Activated T-cell treated with anti-CD3 and anti-CD28 coated beads for 48 hours (primary cell): ENCODE results near the gene ATOSA.

ENCODE experiments used
- DNase-seq: peaks from one replicate; pipeline ENCODE4 v3.0.0-alpha.2; 2020; ENCODE audit warnings: low read depth

ATOSA gene

DNA sequence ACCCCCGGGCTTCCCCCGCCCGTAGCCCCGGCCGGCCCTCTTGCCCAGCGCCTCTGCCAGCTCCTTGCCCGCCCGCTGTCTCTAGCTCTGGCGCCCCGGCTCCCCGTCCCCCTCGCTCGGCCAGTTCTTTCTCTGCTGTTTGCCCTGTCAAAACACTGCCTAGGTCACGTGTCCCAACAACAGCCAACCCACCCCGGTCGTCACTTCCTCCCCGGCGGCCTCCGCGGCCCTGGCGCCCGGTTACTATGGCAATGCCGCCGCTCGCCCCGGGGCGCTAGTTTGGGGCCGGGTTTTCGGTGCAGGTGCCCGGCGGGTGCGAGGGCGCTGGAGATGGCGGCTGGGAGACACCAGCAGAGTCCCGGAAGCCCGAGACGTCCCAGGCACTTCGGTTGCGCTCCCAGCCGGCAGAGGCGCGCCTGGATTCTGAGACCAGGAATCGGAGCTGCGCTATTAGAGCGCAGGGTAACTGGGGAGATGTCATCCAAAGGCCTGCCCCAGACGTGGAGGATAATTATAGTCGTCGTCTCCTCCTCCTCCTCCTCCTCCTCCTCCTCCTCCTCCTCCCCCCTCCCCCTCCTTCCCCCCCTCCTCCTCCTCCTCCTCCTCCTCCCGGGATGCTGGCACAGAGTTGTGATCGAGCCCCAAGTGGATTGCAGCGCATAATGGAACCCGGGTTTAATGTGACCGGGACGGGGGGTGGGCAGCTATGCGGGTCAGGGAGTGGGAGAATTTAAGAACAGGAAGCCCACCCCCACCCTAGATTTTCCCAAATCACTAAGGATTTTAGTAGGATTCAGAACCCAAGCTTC lies at the start of gene ATOSA:
TSS of gene ATOSA (minus strand) at position 157 of the 809 bp plus-strand sequence. CDS start 1,367 bp downstream, outside the sequence.
- peak; percentile 85 for DNase-seq

GRCh38 chr15:52728899-52729298 lies 49.7 kb upstream of the ATOSA start:
- DNase-seq = no peak

DNA sequence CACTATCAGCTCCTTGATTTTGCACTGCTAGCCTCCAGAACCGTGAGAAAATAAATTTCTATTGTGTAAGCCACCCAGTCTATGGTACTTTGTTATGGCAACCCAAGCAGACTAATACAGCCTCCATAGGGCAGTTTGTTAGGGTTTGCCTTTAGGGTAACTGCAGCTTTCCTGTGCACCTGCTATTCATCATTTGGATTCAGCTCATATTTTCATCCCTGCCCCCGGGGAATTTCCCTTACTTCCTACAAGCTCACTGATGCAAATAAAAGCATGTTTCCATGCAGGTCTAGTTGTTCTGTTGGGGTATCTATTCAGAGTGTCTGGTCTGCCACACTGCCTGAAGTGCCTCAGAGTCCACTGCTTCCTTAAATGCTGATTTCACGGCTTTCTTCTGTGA lies 48.6 kb upstream of the ATOSA start:
- no peak for DNase-seq

GRCh38 chr15:52726195-52726594 lies 47.0 kb upstream of the ATOSA start:
- no peak for DNase-seq

- no peak for DNase-seq
Observed at GRCh38 chr15:52718551-52718950, 39.4 kb upstream of the ATOSA start.

GRCh38 chr15:52717924-52718323 lies 38.7 kb upstream of the ATOSA start:
- DNase-seq = no peak

DNA sequence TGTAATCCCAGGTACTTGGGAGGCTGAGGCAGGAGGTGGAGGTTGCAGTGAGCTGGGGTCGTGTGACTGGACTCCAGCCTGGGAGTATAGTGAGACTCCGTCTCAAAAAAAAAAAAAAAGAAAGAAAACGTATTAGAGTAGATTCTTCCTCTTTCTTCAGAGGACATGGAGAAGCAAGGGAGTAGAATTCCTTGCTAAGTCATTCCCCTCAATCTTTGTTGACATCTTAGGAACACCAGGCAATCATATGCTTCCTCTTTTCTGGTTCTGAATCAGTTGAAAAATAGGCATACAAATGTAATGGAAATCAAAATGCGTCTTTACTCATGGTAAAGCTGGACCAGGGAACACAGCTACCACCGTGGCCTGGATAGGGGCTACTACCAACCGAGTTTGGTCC lies 38.3 kb upstream of the ATOSA start:
- DNase-seq = no peak

GRCh38 chr15:52716536-52716935 lies 37.3 kb upstream of the ATOSA start:
- DNase-seq = no peak

DNA sequence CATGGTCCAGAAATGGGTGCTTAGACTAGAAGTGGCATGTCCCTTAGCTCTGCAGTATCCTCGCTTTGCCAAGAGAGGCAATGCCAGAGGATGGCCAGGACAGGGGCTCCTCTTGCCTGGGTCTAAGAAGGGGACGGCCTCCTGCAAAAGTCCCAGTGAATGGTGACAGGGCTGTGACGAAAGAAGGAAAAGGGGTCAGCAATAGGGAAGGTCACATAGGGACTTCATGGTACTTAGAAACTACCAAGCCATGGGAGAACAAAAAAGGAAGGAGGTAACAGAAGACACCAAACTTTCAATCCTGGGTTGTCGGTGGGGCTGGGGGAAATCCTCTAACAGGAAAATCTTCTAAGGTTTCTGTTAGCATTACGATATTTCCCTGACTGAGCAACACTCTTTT lies 36.2 kb upstream of the ATOSA start:
- DNase-seq = no peak

GRCh38 chr15:52714968-52715367 lies 35.8 kb upstream of the ATOSA start:
- DNase-seq = no peak

DNA sequence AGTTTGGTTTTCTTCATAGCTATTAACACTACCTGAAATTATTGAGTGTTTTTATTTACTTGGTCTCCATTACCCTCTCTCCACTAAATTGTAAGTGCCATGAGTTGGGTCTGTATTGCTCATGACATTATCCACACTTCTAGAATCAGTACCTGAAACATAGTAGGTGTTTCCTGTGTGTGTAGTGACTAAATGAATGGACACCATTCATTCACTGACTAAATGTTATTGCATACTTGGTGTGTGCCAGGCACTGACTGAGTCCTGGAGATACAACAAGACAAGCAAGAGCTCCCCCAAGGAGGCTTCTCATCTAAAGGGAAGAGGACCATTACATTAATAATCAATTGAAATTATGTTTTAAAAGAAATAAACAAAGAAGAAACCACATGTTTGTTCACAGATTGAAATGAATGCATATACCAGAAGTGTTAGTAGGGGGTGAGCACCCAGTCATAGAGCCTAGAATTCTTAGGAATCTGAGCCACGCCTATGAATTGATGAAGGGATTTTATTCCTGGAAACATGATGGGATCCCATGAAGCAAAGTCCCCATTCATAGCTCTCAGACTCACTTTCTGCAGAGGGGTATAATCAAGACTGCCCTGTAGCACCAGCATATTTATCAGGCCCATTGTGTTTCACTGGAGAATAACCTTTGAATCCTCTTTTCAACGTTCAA lies 31.7 kb upstream of the ATOSA start:
- DNase-seq = no peak

DNA sequence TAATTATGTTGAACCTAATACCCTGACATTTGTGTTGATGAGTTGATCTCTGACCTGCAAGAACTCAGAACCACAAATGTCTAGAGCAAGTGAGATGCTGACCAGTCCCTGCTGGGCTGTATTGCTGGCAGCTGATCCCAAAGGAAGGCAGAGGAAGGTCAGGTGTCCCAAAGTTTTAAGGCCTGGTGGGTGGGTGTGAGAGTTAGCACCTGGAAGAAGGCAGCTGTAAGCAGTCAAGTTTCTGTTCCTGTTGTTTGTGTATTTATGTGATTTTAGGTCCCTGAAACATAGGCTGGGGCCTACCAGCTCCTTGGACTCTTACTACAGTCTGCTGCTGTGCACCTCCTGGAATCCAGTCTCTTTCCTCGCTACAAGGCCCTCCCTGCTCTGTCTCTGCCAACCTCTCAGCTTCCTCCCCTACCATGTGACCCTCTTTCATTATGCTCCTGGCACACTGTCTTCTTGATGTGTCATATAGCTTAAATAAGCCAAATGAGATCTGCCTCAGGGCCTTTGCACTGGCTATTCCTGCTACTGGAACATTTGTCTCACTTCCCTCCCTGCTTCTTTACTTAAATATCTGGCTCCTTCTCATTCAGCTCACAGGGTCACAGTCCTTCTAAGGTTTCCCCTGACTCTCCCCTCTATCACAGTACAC lies 31.0 kb upstream of the ATOSA start:
- DNase-seq = no peak

GRCh38 chr15:52709187-52709981 lies 30.2 kb upstream of the ATOSA start:
- no peak for DNase-seq

- no peak for DNase-seq
Observed at GRCh38 chr15:52706091-52706490, 26.9 kb upstream of the ATOSA start.

- no peak for DNase-seq
Observed at GRCh38 chr15:52702390-52702789, 23.2 kb upstream of the ATOSA start.

DNA sequence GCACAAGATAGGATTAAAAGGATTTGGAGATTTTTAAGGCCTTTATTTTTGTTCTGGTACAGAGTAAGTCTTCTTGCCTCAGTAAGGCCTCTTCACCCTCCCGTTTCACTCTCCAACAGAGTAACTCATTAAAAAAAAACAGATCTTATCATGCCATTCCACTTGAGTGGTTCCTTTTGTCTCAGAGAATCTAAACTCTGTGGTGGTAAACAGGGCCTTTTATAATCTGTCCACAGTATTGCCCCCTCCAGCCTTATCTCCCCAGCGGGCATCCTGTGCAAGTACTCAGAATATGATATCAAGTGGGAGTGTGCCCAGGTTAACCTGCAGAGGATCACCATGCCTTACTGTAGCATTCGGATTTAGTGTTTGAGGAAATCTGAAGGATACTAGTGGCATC lies 20.3 kb upstream of the ATOSA start:
- no peak for DNase-seq

- no peak for DNase-seq
Observed at GRCh38 chr15:52698514-52698913, 19.3 kb upstream of the ATOSA start.

- DNase-seq = no peak
Observed at GRCh38 chr15:52697051-52697450, 17.9 kb upstream of the ATOSA start.

DNA sequence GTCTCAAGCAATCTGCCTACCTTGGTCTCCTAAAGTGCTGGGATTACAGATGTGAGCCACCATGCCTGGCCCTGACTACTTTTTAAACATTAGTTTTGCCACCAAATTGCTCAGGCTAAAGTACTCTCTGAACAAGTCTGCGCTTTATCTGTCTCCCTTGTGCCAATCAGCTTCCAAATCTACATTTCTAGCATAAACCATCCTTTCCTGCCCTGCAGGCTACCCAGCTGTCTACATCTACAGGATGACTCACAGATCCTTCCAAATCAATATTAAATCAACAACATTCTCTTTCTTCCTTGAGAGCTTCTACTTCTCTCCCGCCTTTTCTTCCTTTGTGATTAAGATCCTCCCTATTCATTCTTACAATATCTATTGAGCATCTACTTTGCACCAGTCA lies 16.0 kb upstream of the ATOSA start:
- DNase-seq = no peak

DNA sequence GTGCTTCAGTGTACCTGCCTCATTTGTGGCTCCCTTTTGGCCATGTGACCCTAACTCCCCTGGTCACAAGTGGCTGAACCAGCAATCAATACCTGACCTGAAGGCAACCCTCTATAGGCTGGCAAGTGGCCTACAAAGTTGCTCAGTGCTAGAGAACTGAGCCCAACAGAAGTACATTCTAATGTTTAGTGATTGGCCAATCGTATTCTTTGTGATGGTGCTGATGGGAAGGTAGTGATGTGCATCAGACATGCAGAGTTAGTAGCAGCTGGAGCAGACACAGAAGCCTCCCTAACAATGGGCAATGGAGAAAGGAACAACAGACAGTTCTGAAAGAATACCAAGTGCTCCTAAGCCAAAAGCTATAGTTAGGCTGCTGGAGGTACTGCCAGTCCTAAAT lies 10.4 kb upstream of the ATOSA start:
- no peak for DNase-seq

DNA sequence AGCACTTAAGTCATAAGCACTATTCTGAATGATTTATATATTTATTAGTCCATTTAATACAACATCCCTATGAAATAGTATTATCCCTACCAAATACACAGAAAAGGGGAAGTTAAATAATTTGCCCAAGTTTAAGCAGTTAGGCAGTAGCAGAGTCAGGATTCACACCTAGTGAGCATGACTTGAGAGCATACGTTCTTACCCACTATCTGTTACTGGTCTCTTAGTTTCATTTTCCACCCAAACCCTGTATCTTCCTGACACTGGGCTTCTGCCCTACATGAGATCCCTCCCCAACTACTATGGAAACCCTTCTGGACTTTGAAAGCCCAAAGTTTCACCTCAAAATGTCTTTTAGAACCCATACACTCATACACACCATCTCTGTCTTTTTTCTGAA lies 4.4 kb upstream of the ATOSA start:
- DNase-seq = no peak

GRCh38 chr15:52682781-52683180 lies 3.6 kb upstream of the ATOSA start:
- no peak for DNase-seq
